Thoracic aorta (tissue), 2 donors: ENCODE measurements around the gene ALDH9A1. TPM values are rescaled to one million over a fixed set of nuclear protein-coding genes. Genes with fewer than 3 reads are reported as not detected.

Experiments
- ATAC-seq: fragments of 150-250 bp; one replicate; pipeline ENCODE4 v1.8.0; 2017; ENCODE audit warnings: low read depth; ENCODE audit not compliant: insufficient number of reproducible peaks, low FRiP score
- DNase-seq: peaks from one replicate; pipeline ENCODE4 v3.0.0-alpha.2; 2020; ENCODE audit warnings: low spot score
- H3K27ac ChIP-seq, 2 donors: fragments of 200-600 bp; sonication (generic); 1 replicate in 1 of 2; 2 replicates in 1 of 2; pipeline ENCODE4 v1.5.1; 2016; ENCODE audit warnings: mild to moderate bottlenecking in 2 of 2, moderate library complexity in 2 of 2
- H3K27me3 ChIP-seq: fragments of 200-600 bp; sonication (generic); replicated peaks from 2 replicates; pipeline ENCODE4 v1.6.0; 2016; ENCODE audit warnings: mild to moderate bottlenecking; ENCODE audit not compliant: insufficient read depth
- H3K36me3 ChIP-seq: fragments of 200-600 bp; sonication (generic); one replicate; pipeline ENCODE4 v1.5.1; 2016
- H3K4me1 ChIP-seq, 2 donors: fragments of 200-600 bp; sonication (generic); 1 replicate in 1 of 2; 2 replicates in 1 of 2; pipeline versions ENCODE4 v1.5.1 to v1.6.0; 2016; ENCODE audit warnings: low read depth in 2 of 2, mild to moderate bottlenecking in 1 of 2; ENCODE audit not compliant: control insufficient read depth in 1 of 2
- H3K4me3 ChIP-seq: fragments of 200-600 bp; sonication (generic); 2 replicates; pipeline ENCODE4 v1.5.1; 2016; ENCODE audit warnings: mild to moderate bottlenecking
- H3K9me3 ChIP-seq: fragments of 200-600 bp; sonication (generic); 2 replicates; pipeline ENCODE4 v1.5.1; 2016
- total RNA-seq, 2 donors: library from RNA; depleted of rRNA; stranded (reverse); fragments of >200 nt; gene quantifications; one replicate each; pipeline versions ENCODE4 v1.1.0 to v1.2.3, GENCODE V29; 2016
- TF ChIP-seq, protein P1 (sequence below): fragments of 200-600 bp; sonication (generic); IDR thresholded peaks from one replicate; pipeline ENCODE4 v1.5.1; 2019; ENCODE audit warnings: antibody characterized with exemption

The ALDH9A1 gene
- total RNA-seq, 2 donors from 2014 or later: 44.4 to 65.0 TPM

DNA sequence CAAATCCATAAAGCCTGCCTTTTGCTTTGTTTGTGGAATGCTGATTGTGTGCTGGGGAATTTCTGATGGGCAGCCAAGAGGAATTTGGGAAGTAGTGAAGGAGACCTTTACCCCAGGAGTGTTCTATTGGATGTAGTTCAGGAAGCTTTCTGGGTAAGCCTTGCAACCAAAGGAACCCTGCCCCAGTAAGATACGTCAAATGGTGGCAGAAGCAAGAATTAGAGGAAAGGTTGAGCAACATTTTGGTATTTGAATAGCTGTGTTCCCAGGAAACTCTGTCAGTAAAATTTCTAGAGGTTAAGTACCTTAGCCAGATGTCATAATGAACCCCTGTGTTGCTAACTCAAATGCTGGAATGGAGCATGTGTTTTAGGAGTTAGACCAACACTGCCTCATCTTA lies 60.9 kb downstream of the ALDH9A1 start:
- Histone ChIP-seq H3K4me3 (no peak overlapping the region), H3K27me3 (no peaks in the 10 kb centered on the region), H3K9me3 (no peaks in the 10 kb centered on the region), H3K36me3 (no peaks in the 10 kb centered on the region), H3K4me1 (peaks cover 53 to 96% of the 10 kb centered on the region in 2 donors), H3K27ac (peak overlapping the region; percentile 19 to 36)
- DNase-seq (no peak), ATAC-seq (no peak)
- TF ChIP-seq, protein P1, sequence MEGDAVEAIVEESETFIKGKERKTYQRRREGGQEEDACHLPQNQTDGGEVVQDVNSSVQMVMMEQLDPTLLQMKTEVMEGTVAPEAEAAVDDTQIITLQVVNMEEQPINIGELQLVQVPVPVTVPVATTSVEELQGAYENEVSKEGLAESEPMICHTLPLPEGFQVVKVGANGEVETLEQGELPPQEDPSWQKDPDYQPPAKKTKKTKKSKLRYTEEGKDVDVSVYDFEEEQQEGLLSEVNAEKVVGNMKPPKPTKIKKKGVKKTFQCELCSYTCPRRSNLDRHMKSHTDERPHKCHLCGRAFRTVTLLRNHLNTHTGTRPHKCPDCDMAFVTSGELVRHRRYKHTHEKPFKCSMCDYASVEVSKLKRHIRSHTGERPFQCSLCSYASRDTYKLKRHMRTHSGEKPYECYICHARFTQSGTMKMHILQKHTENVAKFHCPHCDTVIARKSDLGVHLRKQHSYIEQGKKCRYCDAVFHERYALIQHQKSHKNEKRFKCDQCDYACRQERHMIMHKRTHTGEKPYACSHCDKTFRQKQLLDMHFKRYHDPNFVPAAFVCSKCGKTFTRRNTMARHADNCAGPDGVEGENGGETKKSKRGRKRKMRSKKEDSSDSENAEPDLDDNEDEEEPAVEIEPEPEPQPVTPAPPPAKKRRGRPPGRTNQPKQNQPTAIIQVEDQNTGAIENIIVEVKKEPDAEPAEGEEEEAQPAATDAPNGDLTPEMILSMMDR: no peak

DNA sequence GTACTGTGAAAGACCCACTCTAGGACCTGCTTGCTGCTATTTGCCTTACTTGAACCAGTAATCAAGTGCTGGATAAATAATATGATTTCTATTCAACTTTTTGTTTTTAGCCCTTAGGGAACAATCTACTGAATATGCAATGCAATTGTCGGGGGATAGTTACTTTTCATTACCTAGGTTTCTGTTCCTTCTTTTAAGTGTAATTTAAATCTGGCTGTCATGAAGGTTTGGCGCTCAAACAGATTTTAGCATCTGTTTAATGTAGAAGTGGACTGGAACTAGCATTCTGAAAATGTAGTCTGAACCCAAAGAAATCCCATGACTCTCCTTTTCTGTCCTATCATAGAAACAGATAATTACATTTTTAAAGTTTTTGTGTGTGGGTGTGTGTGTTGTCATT lies 62.5 kb downstream of the ALDH9A1 start:
- TF ChIP-seq, protein P1: no peak
- Histone ChIP-seq H3K4me1 (peaks cover 46 to 80% of the 10 kb centered on the region in 2 donors), H3K9me3 (no peaks in the 10 kb centered on the region), H3K36me3 (no peaks in the 10 kb centered on the region), H3K4me3 (no peak overlapping the region), H3K27me3 (no peaks in the 10 kb centered on the region), H3K27ac (no peak overlapping the region)
- ATAC-seq: no peak
- DNase-seq: no peak

DNA sequence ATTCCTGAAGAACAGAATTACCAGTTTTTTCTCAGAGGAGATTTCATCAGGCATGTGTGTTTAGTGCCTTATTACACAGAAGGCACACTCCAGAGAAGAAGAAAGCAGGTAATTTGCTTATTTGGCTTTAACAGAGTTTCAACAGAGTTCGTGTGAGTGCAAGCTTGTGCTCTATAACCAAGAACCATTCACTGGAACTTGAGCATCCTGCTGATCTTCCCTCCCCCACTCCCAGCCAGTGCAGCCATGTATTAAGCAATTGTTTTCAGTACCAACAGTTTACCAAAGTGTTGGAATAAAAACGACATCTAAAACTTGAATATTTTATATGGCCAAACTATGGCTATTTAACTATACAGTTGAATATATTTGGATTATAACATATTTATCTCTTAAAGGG lies 63.0 kb downstream of the ALDH9A1 start:
- no peak overlapping the region for H3K4me3 ChIP-seq
- H3K27ac ChIP-seq: no peak overlapping the region
- no peaks in the 10 kb centered on the region for H3K27me3 ChIP-seq
- no peaks in the 10 kb centered on the region for H3K36me3 ChIP-seq
- ATAC-seq (no peak), DNase-seq (no peak)
- no peaks in the 10 kb centered on the region for H3K9me3 ChIP-seq
- TF ChIP-seq, protein P1: no peak
- peaks cover 46 to 75% of the 10 kb centered on the region in 2 donors for H3K4me1 ChIP-seq

DNA sequence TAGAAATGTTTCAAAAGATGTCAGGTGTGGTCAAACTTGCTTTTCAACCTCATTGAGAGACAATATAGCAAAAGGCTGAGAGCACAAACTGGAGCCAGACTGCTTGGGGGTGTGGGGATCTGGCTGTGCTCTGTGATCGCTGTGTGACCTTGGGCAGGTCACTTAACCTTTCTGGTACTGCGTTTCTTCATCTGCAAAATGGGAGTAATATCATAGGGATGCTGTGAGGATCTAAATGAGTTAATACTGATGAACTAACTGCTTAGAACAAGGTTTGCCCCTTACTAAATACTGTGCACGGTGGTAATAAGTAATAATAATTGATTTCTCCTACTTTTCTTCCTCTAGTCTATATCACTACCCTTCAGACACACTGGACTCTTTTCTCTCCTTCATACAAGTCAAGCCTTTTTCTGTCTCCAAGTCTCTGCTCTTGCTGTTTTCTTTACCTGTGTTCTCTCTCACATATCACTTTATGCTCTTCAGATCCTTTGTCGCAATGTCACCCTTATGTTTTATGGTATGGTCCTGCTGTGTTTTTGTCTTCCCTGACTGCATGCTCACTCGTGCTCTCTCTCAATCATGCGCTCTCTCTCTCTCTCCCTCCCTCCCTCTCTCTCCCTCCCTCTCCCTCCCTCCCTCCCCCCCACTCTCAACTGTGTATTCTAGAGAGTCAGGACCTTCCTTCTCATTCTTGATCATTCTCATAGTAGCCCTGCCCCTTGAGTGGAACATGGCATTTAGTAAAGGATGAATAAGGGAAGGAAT lies 64.0 kb downstream of the ALDH9A1 start:
- TF ChIP-seq, protein P1: no peak
- Histone ChIP-seq H3K9me3 (no peaks in the 10 kb centered on the region), H3K4me1 (peaks cover 40 to 65% of the 10 kb centered on the region in 2 donors), H3K36me3 (no peaks in the 10 kb centered on the region), H3K4me3 (peak overlapping the region; percentile 8), H3K27me3 (no peaks in the 10 kb centered on the region), H3K27ac (peak overlapping the region; percentile 4 to 34)
- DNase-seq (no peak), ATAC-seq (no peak)

DNA sequence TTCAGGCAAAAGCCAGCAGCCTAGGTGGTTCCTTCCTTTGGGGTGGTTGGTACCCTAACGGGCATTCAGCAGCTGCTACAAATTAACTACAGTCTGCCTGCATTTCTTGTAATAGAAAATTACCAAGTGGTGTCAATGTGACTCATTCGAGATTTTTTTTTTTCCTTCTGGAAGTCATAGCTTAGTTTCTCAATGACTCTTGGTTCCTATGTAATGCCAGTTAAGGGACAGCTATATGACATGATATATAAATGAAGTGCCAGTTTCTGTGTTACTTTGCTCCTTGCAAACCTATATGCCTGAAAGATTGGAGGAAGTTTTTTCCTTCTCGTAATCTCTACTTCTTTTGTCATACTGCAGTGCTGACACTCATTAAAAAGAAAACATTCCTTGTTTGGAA lies 64.7 kb downstream of the ALDH9A1 start:
- H3K4me3 ChIP-seq: peak overlapping the region; percentile 8
- ATAC-seq: no peak

More for the DNA sequence above, 64.7 kb downstream of the ALDH9A1 start:
- H3K27me3 ChIP-seq: no peaks in the 10 kb centered on the region
- peaks cover 34 to 58% of the 10 kb centered on the region in 2 donors for H3K4me1 ChIP-seq
- H3K9me3 ChIP-seq: no peaks in the 10 kb centered on the region
- no peak for DNase-seq
- TF ChIP-seq, protein P1: no peak
- H3K36me3 ChIP-seq: no peaks in the 10 kb centered on the region
- peak overlapping the region in 1 of 2 donors; percentile 4 for H3K27ac ChIP-seq
